ENCODE measurements around the gene TBC1D5. TPM values are rescaled to one million over a fixed set of nuclear protein-coding genes. Genes with fewer than 3 reads are reported as not detected.
A peak's percentile ranks its signal among the peaks of the same experiment; 100 is the strongest.
"Not testable (repeated sequence)": the region's sequence is repeated elsewhere in the genome, so short reads cannot be mapped to it uniquely, and the experiment has no call there.

Gene TBC1D5, protein sequence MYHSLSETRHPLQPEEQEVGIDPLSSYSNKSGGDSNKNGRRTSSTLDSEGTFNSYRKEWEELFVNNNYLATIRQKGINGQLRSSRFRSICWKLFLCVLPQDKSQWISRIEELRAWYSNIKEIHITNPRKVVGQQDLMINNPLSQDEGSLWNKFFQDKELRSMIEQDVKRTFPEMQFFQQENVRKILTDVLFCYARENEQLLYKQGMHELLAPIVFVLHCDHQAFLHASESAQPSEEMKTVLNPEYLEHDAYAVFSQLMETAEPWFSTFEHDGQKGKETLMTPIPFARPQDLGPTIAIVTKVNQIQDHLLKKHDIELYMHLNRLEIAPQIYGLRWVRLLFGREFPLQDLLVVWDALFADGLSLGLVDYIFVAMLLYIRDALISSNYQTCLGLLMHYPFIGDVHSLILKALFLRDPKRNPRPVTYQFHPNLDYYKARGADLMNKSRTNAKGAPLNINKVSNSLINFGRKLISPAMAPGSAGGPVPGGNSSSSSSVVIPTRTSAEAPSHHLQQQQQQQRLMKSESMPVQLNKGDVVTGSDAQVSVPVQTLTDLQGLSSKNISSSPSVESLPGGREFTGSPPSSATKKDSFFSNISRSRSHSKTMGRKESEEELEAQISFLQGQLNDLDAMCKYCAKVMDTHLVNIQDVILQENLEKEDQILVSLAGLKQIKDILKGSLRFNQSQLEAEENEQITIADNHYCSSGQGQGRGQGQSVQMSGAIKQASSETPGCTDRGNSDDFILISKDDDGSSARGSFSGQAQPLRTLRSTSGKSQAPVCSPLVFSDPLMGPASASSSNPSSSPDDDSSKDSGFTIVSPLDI
- 98.7 and 104 TPM in 2 replicates for total RNA-seq

DNA sequence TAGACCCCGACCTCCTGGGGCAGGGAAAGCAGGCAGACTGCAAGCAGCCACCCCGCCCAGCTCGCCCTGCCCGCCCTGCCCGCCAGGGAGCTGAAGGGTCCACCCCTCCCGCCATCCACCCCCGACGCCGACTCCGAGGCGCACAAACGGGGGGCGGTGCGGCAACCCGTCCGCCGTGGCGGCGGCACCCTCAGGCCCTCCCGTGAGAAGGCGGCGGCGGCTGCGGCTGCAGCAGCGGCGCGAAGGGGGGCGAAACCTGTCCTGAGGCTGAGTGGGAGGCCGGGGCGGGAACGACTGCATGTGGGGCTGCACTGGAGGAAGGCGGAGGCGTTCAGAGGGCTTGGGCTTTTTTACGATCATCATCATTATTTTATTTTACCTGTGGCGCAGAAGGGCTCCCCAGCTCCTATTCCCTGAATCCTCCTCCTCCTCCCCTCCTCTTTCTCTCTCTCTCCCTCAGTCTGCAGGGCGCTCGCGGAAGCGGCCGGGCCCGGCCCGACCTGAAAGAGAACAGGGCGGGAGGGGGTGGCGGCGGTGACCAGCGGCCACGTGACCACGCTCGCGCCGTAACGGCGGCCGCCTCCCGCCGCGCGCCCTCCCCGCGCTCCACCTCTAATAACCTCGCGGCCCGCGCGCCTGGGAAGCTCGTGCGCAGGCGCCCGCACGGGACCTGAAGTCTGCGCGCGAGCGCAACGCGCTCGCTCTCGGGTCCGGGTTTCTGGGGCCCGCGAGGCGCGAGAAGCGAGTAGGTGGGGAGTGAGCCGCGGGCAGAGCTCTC, at the start of gene TBC1D5:
TSS of gene TBC1D5 (minus strand) at position 530 of the 778 bp plus-strand sequence. CDS start 234,061 bp downstream, outside the sequence.
- DNase-seq = peak; percentile 98

DNA sequence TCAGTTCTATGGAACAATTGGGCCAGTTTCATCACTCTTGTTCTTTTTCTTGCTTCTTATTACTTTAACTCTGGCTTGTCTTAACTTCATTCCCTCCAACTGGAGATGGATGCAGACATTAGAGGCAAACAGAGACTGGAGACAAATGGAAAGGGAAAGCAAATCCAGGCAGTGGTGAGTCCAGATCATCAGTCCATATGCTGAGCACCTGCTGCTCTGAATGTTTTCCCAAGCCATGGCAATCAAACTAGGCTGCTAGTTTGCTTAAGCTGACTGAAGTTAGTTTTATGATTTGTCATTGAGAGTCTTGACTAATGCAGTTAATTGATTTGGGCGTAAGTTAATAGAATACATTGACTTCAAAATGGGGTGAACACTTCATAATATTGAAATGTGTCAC, 41.0 kb upstream of the TBC1D5 start:
- DNase-seq = no peak

DNA sequence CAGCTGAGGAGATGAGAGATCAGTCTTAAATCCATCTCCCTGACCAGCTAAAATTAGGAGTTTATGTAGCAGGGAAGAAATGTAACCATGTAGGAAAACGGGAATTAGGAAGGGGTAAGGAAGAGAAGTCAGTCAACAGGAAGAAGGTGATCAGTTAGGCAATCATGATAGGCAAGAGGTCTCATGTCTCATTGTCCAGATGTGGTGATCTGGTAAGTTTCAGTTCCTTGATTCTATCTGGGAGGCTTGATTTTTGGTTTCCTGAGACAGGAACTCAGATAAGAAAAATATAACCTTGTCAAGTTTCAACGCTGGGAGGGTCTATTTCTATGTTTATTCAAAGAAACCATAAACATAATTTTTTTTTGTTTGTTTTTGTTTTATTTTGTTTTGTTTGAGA, 40.3 kb upstream of the TBC1D5 start:
- no peak for DNase-seq

DNA sequence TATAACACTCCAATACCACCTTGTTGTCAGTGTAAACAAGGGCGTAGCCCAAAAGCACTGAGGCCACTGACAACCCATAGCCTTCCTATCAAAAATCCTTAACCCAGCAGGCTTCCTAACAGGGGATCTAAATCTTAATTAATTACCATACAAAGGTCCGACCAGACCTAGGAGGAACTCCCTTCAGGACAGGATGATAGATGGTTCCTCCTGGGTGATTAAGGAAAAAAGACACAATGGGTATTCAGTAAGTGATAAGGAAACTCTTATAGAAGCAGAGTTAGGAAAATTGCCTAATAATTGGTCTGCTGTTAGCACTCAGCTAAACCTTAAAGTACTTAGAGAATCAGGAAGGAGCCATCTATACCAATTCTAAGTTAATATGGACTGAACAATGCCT, 37.9 kb upstream of the TBC1D5 start:
- DNase-seq = not testable (repeated sequence)

DNA sequence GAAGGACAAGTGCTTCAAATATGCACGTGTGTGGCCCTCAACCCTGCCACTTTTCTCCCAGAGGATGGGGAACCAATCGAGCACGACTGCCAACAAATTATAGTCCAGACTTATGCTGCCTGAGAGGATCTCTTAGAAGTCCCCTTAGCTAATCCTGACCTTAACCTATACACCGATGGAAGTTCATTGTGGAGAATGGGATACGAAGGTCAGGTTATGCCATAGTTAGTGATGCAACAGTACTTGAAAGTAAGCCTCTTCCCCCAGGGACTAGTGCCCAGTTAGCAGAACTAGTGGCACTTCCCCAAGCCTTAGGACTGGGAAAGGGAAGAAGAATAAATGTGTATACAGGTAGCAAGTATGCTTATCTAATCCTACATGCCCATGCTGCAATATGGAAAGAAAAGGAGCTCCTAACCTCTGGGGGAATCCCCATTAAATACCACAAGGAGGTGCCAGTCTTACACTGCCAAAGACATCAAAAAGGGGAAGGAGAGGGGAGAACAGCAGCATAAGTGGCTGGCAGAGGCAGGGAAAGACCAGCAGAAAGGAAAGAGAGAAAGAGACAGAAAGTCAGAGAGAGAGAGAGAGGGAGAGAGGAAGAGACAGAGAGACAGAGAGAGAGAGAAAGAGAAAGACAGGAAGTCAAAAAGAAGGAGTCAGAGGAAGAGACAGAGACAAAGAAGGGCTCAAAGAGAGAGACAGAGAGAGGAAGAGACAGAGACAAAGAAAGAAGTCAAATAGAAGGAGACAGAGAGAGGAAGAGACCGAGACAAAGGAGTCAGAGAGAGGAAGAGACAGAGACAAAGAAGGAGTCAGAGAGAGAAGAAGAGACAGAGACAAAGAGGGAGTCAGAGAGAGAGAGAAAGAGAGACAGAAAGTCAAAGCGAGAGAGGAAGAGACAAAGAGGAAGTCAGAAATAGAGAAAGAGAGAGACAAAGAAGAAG, 37.1 kb upstream of the TBC1D5 start:
- DNase-seq = not testable (repeated sequence)

DNA sequence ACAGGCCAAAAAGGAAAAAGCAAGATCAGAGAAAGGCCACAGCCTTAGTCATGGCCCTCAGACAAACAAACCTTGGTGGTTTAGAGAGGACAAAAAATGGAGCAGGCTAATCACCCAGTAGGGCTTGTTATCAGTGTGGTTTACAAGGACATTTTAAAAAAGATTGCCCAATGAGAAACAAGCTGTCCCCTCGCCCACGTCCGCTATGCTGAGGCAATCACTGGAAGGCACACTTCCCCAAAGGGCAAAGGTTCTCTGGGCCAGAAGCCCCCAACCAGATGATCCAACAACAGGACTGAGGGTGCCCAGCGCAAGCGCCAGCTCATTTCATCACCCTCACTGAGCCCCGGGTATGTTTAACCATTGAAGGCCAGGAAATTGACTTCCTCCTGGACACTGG, 34.9 kb upstream of the TBC1D5 start:
- not testable (repeated sequence) for DNase-seq

DNA sequence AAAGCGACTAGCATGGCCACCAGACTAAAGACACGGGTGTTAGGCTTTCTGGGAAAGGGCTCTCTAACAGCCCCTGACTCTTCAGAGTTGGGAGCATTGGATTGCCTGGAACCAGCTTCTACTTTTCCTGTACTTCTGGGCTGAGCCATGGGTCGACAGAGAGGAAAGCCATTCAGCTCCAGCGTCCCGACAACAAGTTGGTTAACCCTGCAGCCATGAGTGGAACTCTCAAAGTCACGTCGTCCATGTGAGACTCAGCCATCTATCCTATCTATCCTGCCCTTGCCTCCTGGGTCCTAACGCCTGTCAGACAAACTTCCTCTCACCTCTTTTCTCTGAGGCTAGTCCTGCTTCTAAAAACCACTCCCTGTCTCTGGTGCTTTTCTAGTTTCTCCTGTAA, 32.6 kb upstream of the TBC1D5 start:
- DNase-seq = no peak

DNA sequence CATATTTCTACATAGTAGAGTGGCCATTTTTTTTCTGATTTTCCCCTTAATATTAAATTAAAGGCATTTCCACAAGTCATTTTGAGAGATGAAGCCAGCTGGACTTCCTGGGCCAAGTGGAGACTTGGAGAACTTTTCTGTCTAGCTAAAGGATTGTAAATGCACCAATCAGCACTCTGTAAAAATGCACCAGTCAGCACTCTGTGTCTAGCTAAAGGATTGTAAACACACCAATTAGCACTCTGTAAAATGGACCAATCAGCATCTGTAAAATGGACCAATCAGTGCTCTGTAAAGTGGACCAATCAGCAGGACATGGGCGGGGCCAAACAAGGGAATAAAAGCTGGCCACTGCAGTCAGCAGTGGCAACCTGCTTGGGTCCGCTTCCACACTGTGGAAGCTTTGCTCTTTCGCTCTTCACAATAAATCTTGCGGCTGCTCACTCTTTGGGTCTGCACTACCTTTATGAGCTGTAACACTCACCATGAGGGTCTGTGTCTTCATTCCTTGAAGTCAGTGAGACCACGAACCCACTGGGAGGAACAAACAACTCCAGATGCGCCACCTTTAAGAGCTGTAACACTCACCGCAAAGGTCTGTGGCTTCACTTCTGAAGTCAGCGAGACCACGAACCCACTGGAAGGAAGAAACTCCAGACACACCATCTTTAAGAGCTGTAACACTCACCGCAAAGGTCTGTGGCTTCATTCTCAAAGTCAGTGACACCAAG, 31.9 kb upstream of the TBC1D5 start:
- DNase-seq = not testable (repeated sequence)

DNA sequence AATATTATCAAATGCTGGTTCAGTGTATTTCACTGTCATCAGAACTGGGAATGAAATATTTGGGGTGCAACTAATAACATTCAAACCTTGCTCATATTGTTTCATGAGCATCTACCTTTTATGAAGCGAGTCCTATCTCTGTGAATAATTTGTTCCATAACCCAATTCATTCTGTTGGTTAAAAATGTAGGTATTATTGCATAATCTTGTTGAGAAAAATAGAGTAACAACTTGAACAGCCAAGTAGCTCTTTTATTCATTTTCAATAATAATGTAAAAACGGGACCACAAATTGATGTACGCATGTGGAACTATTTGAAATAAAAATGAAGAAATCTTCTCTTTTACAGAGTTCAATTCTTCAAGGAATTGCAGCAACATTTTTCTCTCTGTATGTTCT, 30.1 kb upstream of the TBC1D5 start:
- no peak for DNase-seq

DNA sequence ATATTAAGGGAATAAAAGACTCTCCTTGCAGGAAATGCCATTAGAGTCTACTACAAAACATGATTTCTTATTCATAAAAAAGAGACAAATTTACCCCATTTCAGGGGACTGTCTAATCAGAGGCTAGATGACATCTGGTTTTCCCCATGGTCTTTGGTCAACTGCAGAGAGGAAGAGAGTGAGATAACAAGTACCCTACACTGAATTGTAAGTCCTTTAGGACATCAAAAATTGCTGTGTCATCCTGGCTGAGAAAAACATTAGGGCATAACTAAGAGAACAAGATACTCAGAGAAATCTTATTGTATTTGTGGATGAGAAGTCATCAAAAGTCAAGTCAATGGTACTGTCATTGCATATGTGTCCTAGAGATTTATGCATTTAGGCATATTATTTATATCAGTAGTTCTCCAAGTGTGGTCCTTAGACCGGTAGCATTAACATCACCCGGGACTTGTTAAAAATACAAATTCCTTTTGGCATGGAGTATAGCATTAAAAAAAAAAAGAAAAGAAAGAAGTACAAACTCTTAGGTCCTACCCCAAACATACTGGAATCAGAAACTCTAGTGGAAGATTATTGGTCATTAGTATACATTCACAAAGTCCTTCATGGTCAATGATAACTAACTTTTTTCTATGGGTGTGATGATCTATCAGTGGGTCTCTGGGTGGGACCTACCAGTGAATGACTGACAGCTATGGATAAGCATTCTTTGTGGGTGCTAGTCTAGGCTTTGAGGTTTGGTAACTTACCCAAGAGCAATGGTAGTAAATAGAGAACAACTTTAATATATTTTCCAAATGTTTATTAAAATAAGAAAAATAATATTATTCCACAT, 29.0 kb upstream of the TBC1D5 start:
- no peak for DNase-seq

DNA sequence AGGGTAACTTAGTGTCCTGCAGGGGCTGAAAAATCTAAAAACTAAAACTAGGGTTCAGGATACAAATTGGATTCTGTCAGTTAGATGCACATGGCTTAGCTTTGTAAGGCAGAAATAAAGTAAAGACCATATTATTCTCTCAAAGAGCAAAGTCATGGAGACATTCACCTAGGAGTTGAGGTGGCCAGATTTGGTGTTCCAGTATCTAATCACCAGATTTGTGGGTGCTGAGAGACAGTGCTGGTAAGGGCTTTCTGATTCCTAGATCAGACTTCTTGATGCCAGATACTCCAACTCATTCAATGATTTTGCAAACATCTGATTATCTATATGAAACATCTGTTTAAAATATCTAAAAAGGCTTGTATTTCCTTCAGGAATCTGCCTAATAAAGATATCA, 28.3 kb upstream of the TBC1D5 start:
- DNase-seq = no peak

DNA sequence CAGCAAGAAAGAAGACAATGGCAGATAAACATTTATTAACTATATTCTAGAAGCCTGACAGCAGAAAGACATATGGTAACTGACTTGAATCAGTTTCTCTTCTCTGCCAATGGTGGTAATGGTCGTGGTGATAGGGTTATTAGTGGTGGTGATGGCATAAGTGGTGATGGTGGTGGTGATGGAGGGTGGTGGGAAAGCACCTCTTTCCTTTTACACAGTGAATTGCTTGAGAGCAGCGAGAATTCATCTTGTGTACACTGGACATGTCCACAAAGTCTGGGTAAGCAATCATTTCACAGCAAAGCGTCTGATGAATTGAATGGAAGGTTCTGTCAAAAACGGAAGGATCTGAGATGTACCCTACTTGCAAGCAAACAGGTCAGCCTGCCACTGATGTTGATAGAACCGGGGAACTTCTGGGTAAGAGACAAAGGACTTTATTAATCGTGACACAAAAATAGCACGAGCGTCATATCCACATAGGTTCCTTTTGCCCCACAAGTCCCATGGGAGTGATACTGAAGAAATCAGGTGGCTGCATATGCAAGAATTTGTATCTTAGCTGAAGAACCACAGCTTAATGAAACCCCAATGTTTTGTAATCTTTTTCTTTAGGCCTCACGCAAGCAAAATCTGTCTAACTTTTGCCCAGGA, 23.5 kb upstream of the TBC1D5 start:
- no peak for DNase-seq

DNA sequence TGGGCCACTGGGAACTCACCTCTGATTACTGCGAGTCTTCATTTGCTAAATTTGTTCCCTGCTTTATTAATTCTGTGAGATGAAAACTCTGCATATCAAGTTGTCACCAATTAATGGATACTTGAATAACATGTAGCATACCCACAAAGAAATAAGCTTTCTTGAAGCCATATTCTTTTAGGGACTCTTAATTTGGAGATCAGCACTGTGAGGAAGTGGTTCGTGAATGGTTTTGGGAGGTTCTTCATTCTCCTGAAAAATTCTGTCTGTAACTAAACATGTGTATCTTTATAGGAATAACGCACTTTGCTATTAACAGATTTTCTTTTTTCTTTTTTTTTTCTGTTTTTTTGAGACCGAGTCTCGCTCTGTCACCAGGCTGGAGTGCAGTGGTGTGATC, 19.1 kb upstream of the TBC1D5 start:
- DNase-seq = no peak

DNA sequence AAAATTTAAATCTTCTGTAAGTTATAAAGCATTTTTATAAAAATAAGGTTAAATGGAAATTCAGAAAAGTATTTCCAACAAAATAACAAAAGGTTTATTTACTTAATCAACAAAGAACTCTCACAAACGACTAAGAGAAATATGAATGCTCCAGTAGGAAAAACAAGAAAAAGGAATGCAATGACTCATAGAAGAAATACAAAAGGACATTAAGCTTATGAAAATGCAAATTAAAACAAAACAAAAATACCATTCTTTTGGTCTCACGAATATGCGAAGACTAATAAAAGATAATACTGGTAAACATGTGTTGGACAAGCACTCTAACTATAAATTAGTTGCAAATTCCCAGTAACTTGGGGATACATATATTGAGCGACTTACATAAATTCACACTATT, 17.5 kb upstream of the TBC1D5 start:
- DNase-seq = peak; percentile 5

DNA sequence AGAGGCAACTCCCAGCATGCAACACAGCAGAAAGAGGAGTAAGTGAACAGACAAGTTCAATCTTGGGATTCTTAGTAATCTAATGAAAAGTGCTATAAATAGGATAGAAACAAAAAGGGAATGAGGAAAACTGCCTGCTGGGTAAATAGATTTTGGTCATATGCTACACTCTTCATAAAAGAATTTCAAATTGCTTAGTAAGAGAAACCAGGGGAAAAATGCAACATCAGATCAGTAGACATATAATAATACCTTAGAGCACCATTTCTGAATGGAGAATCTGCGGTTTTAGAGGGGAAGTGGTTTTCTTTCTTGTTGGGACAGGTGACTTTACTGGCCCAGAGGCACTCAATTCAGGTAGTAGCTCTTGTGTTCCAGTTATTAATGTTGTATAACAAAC, 13.4 kb upstream of the TBC1D5 start:
- no peak for DNase-seq

DNA sequence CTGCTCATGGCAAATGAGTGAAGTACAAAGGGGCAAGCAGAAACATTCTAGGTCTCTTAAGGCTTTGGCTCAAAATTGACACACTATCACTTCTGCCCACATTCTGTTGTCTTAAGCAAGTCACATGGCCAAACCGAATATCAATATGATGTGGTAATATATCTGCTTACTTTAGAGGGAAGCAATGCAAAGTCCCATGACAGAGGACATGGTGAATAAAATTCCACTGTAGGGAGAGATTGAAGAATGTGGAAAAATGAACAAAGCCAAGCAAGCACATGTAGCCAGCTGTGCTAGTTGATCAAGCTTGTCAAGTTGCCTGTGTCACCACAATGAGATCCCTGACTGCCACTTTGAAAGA, 11.2 kb upstream of the TBC1D5 start:
- no peak for DNase-seq

DNA sequence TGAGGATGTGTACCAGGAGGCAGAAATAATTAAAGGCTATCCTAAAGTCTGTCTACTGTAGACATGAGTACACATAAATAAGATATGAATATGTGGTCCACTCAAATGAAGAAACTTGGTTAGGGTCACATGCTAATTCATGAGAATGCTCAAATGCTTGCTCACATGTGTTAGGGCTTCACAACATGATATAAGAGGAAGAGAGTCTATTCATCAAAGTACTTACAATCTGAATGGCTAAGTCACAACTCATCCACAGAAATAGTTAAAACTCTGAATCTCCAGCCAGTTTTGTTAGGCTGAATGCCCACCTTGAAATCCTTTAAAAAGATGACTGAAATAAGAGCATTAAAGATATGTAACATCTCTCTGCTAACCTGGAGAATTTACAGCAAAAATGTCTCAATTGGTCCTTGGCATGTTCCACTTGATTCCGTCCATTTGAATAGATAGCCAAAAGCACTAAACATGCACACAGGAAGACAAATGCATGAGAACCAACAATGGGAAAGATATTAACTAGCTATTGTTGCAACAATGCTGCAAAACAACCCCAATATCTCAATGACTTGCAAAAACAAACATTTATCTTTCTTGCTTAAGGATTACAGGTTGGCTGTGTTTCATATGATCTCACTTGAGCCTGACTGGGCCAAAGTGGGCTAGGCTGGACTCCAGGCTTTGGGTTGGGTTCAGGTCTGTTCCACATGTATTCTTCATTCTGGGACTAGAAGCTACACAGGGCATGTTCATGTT, 10.6 kb upstream of the TBC1D5 start:
- DNase-seq = no peak

DNA sequence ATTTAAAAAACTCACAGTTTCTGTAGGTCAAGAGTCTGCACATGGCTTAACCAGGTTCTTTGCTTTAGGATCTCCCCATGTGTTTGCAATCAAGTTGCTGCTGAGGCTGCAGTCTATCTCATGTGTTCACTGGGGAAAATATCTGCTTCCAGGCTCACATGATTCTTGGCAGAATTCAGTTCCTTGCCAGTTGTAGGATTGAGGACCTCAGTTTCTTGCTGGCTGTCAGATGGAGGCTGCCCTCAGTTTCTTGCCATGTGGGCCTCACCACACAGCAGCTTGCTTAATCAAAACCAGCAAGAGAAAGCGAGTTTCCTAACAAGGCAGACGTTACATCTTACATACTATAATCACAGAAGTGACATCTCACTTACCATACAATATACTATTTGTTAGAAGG, 10.0 kb upstream of the TBC1D5 start:
- no peak for DNase-seq

DNA sequence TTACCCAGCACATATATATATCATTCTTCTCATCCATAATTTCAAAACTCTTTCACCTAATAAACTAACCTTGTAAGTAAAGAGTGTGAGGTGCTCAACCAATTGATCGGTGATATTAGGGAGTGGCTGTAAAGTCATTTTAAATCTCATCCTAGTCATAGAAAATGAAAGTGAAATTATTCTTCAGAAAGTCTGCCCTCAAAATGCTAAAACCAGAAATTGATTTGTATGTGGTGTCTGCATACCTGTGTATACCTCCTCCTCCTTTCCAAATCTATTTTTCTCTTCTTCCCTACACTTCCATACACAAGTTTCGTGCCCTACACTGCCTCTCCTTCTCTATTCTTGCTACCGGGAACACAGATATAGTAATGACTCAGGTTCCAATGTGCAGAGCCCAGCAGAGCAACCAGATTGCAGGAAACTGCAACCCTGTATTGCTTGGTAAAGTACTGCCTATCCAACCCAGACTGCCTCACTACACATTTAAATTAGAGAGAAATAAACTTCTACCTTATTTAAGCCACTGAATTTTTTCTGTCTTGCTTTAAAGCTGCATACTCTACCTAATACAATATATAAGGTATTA, 7.4 kb upstream of the TBC1D5 start:
- no peak for DNase-seq
